GM13976 (cell line): ENCODE results near the gene NEURL2.

ENCODE experiments used
- DNase-seq: peaks from one replicate; pipeline ENCODE4 v3.0.0; 2012; ENCODE audit warnings: low spot score
- CTCF ChIP-seq: IDR thresholded peaks from 2 replicates; pipeline ENCODE4 v1.5.1; 2012; ENCODE audit warnings: borderline replicate concordance, mild to moderate bottlenecking; ENCODE audit not compliant: insufficient read depth; ENCODE audit errors: extremely low read depth, missing control alignments, control extremely low read depth
- in situ Hi-C: fragments of 300-500 bp; cut with MboI; formaldehyde crosslinking; loops from one replicate; pipeline ENCODE4 v1.12.0; 2022; ENCODE audit warnings: low sequenced_read_pairs, mixed read lengths, inconsistent platforms; ENCODE audit not compliant: unreplicated experiment

NEURL2 gene

GRCh38 chr20:45888681-45889080, 2.3 kb downstream of the NEURL2 start:
- DNase-seq, result no peak
- in situ Hi-C loops, result no loop called here
- TF ChIP-seq CTCF, result no peak

GRCh38 chr20:45887346-45887715, 3.7 kb downstream of the NEURL2 start, which contains the start of gene SPATA25:
Gene SPATA25, minus strand, starts transcription at chr20:45887622. Its CDS starts 32 bp downstream, at chr20:45887590.
- no peak for DNase-seq
- no peak for TF ChIP-seq CTCF
- in situ Hi-C loops, result no loop called here

- in situ Hi-C loops, result no loop called here
- no peak for DNase-seq
- no peak for TF ChIP-seq CTCF
Observed at GRCh38 chr20:45886590-45887345, 4.2 kb downstream of the NEURL2 start.

GRCh38 chr20:45883100-45883469, 7.9 kb downstream of the NEURL2 start:
- TF ChIP-seq CTCF, result no peak
- in situ Hi-C loops, result no loop called here
- no peak for DNase-seq

GRCh38 chr20:45882469-45883099, 8.4 kb downstream of the NEURL2 start:
- DNase-seq, result no peak
- TF ChIP-seq CTCF, result no peak
- in situ Hi-C loops, result no loop called here

GRCh38 chr20:45880988-45881788, 9.8 kb downstream of the NEURL2 start, which contains the start of gene ZSWIM1:
Gene ZSWIM1, plus strand, starts transcription at chr20:45881227. Its CDS starts 1,366 bp downstream, at chr20:45882593.
- peak; percentile 98 for DNase-seq
- in situ Hi-C loops, result no loop called here
- no peak for TF ChIP-seq CTCF
